ENCODE measurements around the gene TLCD3B.

GRCh38 chr16:30067584-30067916 lies 36.5 kb upstream of the TLCD3B start:
- TF ChIP-seq CTCF (IDR thresholded peaks at IDR 0.05), result no peak
- TF ChIP-seq POLR2AphosphoS5 (IDR thresholded peaks at IDR 0.05), result no peak
- TF ChIP-seq POLR2A (IDR thresholded peaks at IDR 0.05), result no peak
